GM19193 (cell line): ENCODE measurements around the gene NAT14.

Experiments used
- POLR2A ChIP-seq: IDR thresholded peaks from 4 replicates; pipeline ENCODE4 v1.6.1; 2011; ENCODE audit not compliant: insufficient read depth, insufficient read length; ENCODE audit errors: extremely low read depth

Gene NAT14

DNA sequence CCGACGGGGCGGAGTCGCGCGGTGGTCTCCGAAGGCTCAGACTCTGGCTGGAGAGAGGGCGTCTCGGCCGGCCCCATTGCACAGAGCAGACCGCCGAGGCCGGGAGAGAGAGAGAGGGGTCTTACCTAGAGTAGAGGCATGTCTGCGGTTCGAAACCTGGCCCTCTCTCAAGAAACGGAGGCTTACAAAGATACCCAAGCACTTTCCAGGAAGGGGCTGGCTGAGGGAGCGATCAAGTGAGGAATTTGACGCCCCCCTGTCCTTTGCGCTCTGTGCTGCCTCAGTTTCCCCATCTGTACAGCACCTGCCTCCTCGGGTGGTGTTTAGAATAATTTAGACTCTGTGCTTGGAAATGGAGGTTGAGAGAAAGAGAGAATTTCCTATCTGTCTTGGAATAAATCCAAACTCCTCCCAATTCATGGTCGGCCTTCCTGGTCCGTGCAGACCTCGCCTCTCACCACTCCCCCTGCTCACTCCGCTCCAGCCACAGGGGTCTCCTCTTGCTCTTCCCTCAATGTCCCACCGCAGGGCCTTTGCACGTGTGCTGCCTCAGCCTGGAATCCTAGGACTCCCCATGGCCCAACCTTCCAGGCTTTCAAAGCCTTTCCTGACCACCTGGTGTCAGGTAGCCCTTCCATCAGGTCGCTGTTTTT, 22.9 kb upstream of the NAT14 start:
- no peak for TF ChIP-seq POLR2A

DNA sequence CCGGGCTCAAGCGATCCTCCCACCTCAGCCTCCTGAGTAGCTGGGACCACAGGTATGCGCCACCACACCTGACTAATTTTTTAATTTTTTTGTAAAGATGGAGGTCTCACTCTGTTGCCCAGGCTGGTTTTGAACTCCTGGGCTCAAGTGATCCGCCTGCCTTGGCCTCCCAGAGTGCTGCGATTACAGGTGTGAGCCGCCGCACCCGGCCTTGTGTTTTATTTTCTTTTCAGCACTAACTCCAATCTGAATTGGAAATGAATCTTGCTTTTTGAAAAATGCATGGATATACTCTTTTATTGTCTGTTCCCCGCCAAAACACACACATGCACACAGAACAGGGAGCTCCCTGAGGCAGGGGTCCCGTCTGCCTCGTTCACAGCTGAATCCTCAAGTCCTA, 22.3 kb upstream of the NAT14 start:
- TF ChIP-seq POLR2A = no peak

DNA sequence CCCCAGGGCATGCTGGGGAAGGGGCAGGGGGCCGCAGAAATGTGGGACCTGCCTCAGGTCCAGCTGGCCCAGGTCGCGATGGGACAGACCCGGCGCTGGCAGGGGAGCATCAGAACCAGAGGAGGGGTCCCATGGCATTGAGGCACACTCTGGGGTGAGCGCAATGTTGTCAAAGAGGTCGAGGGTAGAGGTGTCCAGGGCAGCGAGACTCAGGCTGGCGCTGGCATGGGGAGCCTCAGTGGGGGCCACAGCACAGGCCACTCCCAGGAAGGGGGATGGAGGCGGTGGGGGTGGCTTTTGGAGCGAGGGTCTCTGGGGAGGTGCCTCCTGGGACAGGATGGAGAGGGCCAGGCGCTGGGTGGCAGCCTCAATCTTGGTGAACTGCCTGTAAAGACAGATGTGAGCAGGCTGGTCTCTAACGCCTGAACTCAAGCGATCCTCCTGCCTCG, 21.4 kb upstream of the NAT14 start:
- no peak for TF ChIP-seq POLR2A

DNA sequence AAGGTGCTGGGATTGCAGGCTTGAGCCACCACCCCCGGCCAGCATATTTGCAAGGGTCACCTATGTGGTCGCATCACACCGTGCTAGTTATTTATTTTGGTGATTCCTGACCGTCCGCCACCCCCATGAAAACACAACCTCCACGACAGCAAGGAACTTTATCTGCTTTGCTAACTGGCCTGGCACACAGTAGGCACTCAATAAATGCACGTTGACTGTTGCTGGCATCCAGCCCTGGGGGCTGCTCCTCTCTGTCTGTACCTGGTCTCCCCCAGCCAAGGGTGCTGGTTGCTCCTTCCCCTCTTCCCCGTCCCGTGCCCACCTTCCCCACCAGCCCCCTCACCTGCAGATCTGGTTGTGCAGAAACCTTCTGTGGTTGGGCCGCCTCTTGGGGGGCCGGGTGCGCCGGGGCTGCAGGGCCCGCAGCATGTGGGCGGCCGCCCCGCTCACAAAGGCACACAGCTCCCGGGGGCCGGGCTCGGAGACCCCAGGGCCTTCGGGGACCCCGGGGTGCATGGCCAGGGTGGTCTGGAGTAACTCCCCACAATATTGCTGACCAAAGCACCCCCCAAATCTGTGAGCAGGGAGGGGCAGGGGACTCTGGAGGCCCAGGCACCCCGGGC, 20.8 kb upstream of the NAT14 start:
- no peak for TF ChIP-seq POLR2A

DNA sequence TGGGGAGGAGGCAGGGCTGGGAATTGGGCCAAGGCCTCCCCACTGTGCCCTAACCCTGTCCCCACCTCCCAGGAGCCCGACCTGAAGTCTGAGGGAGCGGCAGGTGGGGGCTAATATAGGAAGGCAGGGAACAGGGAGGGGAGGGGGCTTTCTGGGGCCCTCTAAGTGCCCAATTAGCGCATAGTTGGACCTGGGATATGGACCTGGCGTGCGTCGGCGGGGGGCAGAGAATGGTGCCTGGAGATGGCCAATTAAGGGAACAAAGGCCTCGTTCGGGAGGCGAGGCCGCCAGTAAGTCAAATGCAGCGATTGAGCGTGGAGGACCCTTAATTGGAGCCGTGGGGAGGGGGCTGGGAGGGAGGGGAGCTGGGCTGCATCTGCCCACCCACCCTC, 20.3 kb upstream of the NAT14 start, which contains the start of gene C19orf85:
TSS of gene C19orf85 (minus strand) at position 90 of the 393 bp plus-strand sequence. CDS start 197 bp downstream, outside the sequence.
- no peak for TF ChIP-seq POLR2A

DNA sequence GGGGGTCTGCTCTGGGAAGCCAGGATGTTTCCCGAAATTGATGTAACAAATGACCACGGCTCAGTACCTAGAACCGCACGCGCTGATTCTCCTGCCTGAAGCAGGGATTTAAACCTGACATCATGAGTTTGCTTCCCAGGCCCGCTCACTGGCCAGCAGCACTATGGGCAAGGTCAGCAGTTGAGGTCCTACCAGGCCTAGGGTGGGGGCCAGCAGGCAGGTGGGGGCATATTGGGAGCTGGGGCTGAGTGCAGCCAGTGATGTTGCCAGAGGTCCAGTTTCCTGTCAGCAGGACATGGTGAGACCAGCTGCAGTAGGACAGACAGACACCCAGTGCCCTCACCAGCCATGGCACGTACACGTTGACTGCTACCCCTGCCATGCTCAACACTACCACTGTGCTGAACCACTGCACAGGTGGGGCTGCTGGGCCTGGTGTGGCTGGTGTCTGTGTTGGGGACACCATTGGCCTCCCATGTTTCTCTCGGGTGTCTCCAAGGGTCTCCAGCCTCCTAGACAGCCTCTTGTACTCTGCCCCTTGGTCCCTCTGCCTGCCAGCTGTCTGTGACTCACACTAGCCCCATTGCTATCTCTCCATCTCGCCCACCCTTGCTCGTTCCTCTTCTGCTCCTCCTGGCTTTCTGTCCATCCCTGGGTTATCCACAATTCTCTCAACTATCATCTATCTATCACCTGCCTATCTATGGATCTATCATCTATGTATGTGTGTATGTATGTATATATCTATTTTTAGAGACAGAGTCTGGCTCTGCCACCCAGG, 19.3 kb upstream of the NAT14 start:
- TF ChIP-seq POLR2A = no peak

DNA sequence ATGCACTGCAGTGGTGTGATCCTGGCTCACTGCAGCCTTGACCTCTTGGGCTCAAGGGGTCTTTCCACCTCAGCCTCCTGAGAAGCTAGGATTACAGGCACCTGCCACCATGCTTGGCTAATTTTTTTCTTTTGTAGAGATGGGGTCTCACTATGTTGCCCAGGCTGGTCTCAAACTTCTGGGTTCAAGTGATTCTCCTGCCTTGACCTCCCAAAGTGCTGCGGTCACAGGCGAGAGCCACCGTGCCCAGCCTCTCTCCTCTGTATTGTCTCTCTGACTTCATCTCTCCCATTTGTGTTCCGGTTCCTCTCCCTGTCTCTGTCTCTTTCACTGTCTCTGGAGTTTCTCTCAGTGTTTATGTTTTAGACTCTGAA, 18.8 kb upstream of the NAT14 start:
- TF ChIP-seq POLR2A = no peak

DNA sequence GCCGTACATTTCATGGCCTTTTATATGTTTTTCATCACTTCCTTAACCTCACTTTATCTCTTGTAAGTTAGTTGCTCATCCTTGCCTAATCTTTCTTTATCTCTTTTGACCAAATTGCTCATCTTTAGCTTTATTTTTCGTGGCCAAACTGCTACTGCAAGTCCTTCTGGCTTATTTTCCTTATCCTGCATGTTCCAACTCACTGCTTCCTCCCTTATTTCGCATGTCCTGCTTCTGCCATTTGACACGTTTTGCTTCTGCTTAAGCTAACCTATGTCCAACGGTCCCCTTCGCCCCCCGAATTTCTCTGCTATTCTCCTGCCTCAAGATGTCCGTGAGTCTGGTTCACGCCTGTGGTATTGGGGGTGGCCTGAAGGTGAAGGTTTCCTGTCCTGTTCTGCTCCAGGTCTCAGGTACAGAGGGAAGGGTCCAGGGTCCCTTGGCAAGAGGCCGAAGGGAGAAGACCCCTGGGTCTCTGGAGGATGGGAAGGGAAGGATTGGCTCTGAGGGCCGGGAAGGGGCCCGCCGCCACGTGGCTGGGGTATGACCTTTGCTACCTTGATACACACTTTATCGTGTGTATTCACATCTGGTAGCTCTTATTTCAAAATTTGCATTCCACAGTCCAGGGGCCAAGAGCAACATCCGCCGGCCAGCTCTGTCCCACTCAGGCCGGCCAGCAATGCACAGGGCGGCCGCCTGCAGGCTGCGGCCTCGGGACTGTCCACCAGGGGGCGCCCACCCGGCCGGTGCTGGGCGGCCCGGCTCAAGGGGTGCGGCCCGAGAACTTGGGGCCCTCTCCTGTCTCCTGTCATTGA, 17.5 kb upstream of the NAT14 start:
- TF ChIP-seq POLR2A = no peak

DNA sequence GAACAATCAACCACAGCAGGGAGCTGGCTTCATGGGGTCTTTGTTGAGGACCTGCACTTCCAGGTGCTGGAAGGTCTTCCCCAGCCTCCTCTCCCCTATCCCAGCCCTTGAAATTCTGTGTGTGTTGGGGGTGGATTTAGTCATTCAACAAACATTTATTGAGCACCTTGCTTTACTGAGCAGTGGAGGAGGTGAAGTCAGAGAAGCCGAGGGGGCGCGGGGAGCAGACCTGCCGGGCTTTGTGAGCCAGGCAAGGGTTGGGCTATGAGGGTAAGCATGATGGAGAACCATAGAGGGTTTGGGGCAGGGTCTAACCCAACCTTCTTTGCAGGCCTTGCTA, 17.0 kb upstream of the NAT14 start:
- TF ChIP-seq POLR2A = no peak

DNA sequence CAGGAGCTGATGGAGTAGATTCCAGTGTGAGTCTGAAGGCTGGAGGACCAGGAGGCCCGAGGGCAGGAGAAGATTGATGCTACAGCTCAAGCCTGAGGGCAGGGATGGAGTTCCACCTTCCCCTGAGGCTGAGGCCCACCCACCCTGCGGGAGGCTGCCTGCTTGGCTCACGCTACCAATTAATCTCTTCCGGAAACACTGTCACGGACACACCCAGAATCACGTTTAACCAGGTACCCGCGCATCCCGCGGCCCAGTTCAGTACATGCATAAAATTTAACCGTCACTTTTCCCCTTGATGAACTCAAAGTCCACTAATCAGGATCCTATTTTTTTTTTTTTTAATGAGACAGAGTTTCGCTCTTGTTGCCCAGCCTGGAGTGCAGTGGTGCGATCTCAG, 13.7 kb upstream of the NAT14 start:
- no peak for TF ChIP-seq POLR2A

DNA sequence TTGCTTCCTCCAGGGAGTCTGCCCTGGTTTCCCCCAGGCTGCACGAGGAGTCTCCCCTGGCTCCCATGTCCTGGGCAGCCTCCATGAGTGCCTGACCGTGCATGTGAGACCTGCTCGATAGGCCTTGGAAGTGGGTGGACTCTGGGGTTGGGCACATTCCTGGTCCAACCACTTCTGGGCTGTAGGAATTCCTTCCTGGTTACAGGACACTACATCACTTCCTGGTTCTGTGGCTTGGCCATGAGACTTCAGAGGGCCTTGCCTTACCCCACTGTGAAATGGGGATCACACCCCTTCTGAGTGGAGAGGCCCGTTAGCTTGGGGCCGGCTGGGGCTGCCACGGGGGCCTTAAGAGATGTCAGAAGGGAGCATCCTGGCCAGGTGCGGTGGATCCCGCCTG, 12.5 kb upstream of the NAT14 start:
- no peak for TF ChIP-seq POLR2A

DNA sequence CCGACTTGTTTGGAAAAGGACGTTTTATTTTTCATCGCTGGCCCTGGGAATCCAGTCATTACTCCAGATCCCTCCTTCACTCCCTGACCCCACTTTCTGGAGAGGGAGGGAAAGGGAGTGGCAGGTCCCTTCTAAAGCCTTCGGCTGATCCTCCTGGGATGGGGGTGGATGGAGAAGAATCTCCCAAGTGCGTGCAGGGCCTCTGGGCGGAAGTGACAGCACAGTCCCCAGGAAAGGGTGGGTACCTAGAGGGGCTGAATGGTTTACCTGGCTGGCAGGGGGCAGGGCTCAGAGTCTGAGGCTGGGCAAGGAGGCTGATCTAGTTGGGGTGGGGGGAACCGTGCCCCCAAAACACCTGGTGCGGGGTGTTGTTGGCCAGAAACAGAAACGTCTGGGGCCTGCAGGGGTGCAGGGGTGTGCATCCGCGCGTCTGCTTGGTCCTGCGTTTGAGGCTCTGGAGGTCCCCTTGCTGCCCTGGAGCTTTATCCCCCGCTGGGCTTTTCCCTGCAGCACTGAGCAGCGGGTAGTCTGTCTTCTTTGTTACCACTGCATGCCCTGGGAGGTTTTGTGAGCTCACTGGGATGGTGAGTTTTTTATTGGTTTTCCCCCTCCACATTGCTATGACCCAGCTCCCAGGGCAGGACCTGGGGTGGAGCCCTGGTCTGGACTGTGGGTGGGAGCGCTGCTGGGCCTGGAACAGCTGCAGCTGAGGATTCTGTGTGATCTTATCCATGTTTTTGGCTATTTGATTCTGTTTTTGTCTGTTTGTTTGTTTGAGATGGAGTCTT, 11.6 kb upstream of the NAT14 start:
- TF ChIP-seq POLR2A = no peak

DNA sequence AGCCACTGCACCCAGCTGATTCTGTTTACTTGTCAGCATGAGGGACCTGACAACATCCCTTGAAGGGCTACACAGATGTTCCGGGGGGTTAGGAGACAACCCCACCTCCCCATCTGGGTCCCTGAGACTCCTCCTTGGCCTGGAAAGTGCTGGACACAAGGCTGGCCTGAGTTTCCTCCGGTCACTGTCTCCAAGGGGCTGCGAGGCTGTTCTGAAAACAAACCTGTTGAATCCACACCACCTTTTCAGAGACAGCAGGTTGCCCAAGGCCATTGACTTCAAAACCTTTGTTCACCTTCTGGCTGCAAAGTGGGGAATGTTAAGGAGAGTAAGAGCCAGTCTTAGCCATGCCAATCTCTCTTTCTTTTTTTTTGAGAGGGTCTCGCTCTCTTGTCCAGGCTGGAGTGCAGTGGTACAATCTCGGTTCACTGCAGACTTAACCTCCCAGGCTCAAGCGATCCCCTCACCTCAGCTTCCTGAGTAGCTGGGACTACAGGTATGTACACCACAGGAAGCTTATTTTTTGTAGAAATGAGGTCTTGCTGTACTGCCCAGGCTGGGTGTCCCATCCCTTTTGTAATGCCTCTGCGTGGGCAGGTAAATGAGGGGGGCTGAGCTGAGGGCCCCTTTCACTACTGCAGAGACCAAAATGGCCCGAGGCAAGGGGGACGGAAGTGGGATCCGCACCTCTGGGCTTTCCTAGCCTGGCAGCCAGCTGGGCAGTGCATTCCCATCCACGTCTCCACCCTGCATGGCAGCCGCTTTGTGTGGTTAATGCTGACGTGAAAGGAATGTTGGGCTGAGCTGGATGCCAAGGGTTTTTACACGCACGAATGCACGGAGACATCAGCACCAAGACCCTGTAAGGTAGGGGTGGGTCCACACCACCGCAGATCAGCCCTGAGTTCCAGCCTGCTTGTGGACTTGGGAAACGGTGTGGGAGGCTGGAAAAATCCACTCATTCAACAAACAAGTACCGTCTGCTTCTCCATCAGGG, 10.4 kb upstream of the NAT14 start:
- no peak for TF ChIP-seq POLR2A
